Measurements from ENCODE around the gene JMJD8.

The JMJD8 gene

DNA sequence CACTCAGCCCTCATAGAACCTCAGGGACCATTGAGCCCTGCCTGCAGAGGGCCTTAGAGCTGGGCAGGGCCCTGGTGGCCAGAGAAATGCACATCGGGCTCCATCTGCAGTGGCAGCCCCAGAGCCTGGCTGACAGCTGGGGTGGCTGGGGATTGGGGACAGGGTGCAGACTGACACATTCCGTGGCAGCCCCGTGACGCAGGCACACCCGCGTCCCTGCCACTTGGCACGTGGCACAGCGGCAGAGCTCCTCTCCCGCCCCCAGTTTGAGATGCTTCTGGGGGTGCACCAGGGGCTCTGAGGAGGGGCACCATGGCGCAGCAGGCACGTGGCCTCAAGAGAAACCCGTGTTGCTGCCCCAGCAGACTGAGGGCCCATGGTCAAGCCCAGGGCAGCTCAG lies 19.3 kb upstream of the JMJD8 start:
- TF ChIP-seq, protein P1, sequence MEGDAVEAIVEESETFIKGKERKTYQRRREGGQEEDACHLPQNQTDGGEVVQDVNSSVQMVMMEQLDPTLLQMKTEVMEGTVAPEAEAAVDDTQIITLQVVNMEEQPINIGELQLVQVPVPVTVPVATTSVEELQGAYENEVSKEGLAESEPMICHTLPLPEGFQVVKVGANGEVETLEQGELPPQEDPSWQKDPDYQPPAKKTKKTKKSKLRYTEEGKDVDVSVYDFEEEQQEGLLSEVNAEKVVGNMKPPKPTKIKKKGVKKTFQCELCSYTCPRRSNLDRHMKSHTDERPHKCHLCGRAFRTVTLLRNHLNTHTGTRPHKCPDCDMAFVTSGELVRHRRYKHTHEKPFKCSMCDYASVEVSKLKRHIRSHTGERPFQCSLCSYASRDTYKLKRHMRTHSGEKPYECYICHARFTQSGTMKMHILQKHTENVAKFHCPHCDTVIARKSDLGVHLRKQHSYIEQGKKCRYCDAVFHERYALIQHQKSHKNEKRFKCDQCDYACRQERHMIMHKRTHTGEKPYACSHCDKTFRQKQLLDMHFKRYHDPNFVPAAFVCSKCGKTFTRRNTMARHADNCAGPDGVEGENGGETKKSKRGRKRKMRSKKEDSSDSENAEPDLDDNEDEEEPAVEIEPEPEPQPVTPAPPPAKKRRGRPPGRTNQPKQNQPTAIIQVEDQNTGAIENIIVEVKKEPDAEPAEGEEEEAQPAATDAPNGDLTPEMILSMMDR (conservative IDR thresholded peaks at IDR 0.05; ENCODE audit: control insufficient read depth, insufficient read depth, low read depth, low read length), result no peak
- H3K4me3 ChIP-seq (ENCODE audit: control insufficient read depth, low read depth, low read length), result no peak overlapping the region
- DNase-seq (ENCODE audit: low read depth), result no peak

DNA sequence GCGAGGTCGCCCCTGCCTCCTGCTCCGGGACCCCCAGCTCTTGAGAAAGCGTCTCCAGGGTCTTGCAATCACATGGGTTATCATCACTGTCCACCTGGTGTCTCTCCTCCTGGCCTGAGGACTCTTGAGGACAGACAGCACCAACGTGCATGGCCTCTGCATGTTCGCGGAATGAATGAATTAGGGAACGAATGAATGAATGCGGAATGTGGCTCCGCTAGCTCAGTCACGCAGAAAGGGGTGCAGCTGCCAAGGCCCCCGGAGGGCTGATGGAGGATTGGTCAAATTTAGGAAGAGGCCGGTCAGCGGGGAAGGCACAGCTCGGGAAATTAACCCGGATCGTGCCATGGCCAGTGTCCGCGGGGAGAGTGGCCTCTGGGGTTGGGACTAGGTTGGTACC lies 18.2 kb upstream of the JMJD8 start:
- DNase-seq (ENCODE audit: low read depth), result no peak
- H3K4me3 ChIP-seq (ENCODE audit: control insufficient read depth, low read depth, low read length), result no peak overlapping the region
- TF ChIP-seq, protein P1 (conservative IDR thresholded peaks at IDR 0.05; ENCODE audit: control insufficient read depth, insufficient read depth, low read depth, low read length), result no peak

DNA sequence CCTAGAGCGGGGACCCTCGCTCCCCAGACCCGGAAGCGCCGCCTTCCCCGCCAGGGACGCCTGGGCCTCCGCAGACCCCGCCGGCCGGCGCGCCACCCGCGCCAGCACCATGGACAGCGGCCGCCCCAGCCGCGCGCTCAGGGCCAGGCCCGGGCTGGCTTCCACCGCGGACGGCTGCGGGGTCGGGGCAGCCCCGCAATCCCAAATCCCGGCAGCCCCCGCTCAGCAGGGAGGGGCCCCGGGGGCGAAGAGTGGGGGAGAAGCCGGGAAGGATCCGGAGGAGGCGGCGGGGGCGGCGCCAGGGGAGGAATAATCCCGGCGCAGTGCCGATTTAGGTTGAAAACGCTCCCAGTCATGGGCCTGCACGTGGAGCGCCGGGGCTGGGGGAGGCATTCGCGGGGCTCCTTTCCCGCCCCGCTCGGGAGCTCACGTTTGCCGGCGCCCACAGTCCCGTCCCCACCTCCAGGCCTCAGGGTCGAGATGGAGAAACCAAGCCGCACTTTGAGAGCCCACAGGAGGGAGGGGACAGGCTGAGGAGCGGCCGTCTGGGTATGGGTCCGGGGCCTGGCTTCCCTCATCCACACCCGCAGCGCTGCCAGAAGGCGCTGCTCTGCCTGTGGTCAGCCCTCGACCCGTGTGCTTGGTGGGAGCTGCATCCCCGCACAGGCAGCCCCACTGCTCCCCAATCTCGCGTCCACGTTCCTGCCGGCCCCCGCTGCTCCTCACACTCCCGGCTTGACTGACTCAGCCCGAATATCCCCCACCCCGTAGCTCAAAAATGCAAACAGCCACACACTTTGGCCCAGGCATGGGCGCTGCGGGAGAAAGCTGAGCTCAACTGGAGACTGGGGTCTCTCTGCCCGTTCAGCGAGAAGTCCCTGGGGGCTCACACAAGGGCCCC lies 16.8 kb upstream of the JMJD8 start:
- TF ChIP-seq, protein P1 (conservative IDR thresholded peaks at IDR 0.05; ENCODE audit: control insufficient read depth, insufficient read depth, low read depth, low read length), result no peak
- no peak overlapping the region for H3K4me3 ChIP-seq (ENCODE audit: control insufficient read depth, low read depth, low read length)

DNA sequence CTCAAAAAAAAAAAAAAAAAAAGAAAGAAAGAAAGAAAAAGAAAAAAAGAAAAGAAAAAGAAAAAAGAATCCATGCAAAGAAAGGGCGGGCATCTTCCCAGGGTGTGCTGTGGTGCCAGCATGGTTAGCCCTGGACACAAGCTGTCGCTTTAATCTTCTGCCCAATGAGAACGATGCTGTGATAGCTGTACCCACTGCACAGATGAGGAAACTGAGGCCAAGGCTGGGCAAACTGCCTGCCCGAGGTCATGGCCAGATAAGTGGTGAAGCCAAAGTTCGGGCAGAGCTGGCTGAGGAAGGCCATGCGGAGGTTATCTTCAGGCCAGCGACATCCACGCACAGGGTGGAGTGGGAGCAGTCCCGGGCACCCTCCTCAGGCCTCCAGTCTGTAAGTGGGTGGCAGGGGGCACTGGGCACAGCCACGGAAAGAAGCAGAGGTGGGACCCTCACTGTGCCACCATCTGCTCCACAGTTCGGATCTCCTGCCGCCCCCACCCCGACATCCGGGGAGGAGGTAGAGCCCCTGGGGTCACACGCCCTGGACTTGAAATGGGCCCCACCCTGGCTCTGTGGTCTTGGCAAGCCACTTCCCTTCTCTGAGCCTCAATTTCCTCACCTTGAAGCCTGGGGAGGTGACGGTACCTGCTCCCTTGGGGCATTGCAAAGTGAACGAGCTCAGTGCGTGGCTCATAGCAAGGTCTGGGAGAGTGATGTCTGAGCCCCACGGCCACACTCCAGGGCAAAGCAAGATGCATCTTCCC lies 15.0 kb upstream of the JMJD8 start:
- TF ChIP-seq, protein P1 (conservative IDR thresholded peaks at IDR 0.05; ENCODE audit: control insufficient read depth, insufficient read depth, low read depth, low read length), result no peak
- no peak overlapping the region for H3K4me3 ChIP-seq (ENCODE audit: control insufficient read depth, low read depth, low read length)
- no peak for DNase-seq (ENCODE audit: low read depth)

More for the DNA sequence above, 16.8 kb upstream of the JMJD8 start:
- no peak for DNase-seq (ENCODE audit: low read depth)

DNA sequence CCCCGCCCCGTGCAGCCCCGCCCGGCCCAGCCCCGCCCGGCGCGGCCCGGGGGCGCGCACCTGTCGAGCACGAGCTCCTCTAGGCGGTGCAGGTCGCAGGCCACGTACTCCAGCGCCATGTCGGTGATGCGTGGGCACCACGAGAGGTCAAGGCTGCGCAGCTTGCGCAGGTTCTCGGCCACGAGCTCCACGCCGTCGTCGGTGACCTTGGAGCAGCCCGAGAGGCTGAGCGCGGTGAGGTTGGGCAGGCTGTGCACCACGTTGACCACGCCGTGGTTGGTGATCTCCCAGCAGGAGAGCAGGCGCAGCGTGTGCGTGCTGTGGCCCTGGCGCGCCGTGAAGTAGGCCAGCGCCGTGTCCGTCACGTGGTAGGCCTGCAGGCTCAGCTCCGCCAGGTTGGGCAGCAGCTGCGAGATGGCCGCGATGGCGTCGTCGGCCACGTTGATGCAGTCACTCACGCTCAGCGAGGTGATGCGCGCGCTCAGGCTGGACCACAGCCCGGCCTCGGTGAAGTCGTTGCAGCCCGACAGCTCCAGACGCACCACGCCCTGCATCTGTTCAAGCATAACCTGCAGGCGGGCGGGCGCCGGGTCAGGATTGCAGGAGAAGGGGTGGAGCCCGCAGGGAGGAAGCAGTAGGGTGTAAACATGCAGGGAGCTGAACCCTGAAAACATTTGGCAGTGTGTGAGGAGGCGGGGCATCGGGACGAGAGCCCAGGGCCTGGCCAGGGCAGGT lies 11.4 kb upstream of the JMJD8 start:
- DNase-seq (ENCODE audit: low read depth), result no peak
- TF ChIP-seq, protein P1 (conservative IDR thresholded peaks at IDR 0.05; ENCODE audit: control insufficient read depth, insufficient read depth, low read depth, low read length), result no peak
- H3K4me3 ChIP-seq (ENCODE audit: control insufficient read depth, low read depth, low read length), result no peak overlapping the region

DNA sequence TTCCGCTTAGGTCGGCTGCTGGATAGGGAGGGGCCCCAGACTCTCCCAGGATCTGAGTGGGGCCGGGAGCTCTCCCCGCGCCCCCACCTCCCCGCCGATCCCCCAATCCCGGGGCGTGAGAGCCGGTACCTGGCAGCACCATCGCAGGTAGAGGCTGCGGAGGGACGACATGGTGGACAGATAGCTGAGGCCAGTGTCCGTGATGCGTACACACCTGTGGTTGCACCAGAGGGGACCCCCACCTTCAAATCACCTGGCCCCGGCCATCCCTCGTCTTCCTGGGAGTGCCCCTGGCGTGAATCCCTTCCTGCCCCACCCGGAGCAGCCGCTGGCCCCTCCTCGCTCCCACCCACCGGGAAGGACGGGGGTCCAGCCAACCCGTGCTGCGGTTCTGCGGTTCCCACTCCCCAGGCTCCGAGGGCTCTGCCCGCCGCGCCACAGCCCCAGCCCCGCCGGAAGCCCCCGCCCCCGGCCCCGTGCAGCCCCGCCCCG lies 10.8 kb upstream of the JMJD8 start:
- H3K4me3 ChIP-seq (ENCODE audit: control insufficient read depth, low read depth, low read length), result no peak overlapping the region
- DNase-seq (ENCODE audit: low read depth), result no peak
- TF ChIP-seq, protein P1 (conservative IDR thresholded peaks at IDR 0.05; ENCODE audit: control insufficient read depth, insufficient read depth, low read depth, low read length), result no peak
